ENCODE results near the gene SYTL4.

The SYTL4 gene

DNA sequence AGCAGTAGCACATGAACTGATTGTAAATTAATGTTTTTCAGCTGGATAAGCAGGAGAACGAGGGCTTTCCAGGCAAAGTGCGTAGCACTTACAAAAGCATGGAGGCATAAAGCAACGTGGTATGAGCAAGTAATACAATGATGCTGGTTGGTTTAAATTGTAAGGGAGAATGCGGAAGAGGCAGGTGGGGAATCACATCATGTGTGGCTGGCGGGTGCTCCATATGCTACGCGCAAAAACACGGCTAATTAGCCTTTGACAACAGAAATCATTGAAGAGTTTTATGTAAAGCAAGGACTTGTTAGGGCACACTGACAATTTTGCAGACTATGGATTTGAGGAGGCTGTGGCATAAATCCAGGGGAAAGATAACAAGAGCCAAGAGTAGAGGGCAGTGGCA lies 14.6 kb downstream of the SYTL4 start:
- Mint-ChIP-seq H3K36me3 (ENCODE audit: low read depth) (no peaks in the 10 kb centered on the region), H3K27ac (no peak overlapping the region), H3K9me3 (no peaks in the 10 kb centered on the region), H3K4me1 (ENCODE audit: low read depth) (no peaks in the 10 kb centered on the region), H3K4me3 (no peak overlapping the region), H3K27me3 (ENCODE audit: low read depth) (no peaks in the 10 kb centered on the region)

DNA sequence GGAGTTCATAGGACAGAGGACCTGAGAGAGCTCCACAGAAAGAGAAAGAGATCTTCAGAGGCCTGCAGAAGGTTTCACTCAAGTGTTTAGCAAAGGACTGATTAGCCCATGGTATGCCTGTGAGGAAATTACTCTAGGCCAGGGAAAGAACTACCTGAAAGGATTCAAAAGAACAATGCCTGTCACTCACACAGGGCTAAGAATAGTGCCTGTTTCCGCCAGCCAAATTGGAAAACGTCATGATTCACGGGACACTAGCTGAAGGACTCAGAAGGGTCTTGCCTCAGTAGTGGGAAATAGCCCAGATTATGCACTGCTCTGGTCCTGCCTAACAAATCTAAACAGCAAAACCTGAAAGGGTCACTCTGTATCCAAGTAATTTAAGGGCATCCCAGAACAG lies 21.1 kb downstream of the SYTL4 start:
- peaks cover 7% of the 10 kb centered on the region for H3K27me3 Mint-ChIP-seq (ENCODE audit: low read depth)
- no peak overlapping the region for H3K4me3 Mint-ChIP-seq
- no peaks in the 10 kb centered on the region for H3K36me3 Mint-ChIP-seq (ENCODE audit: low read depth)
- no peaks in the 10 kb centered on the region for H3K9me3 Mint-ChIP-seq
- H3K27ac Mint-ChIP-seq, result no peak overlapping the region
- H3K4me1 Mint-ChIP-seq (ENCODE audit: low read depth), result no peaks in the 10 kb centered on the region

DNA sequence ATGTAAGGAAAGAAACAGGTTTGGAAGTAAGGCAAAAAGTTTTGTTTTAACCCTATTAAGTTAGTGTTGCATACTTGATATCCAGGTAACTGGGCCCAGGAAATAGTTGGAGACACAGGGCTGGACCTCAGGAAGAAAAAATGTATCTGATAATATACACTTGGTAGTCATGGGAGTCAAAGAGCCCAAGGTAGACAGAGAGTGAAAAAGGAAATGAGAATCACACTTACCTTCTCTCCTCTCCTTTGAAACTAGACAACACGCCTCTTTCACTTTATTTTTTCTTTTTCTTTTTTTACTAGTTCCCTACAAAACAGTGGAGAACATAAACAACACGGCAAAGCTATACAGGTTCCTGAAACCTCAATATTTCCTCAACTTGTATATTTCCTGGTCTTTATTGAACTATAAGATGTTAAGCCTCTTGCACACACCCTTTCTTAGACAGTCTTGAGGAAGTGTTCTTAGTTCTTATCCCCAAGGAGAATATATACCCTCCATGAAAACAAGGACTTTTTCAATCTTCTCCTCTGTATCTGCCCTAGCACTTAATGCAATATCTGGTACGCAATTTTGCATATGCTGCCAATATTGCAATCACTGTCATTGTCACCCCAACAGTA lies 27.2 kb downstream of the SYTL4 start:
- H3K9me3 Mint-ChIP-seq, result no peaks in the 10 kb centered on the region
- no peaks in the 10 kb centered on the region for H3K36me3 Mint-ChIP-seq (ENCODE audit: low read depth)
- no peaks in the 10 kb centered on the region for H3K4me1 Mint-ChIP-seq (ENCODE audit: low read depth)
- H3K4me3 Mint-ChIP-seq, result no peak overlapping the region
- H3K27me3 Mint-ChIP-seq (ENCODE audit: low read depth), result peaks cover 22% of the 10 kb centered on the region
- H3K27ac Mint-ChIP-seq, result no peak overlapping the region

DNA sequence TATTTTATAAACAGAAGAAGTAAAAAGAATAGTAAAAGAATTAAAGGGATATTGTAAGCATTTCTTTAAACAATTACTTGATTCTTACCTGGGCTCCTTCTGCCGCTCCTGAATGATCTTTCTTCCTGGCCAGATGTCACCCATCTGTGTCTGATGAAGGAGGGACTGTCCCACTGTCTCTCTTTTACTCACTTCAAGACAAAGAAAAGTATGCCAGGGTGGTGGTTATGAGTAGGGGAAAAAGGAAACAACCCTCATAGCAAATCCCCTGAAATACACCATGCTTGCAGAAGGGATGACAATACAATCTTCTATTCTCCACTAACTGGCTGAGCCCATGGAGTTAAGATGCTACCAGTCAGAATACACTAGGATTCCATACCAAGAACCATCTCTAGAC lies 31.1 kb downstream of the SYTL4 start:
- Mint-ChIP-seq H3K4me1 (ENCODE audit: low read depth) (no peaks in the 10 kb centered on the region), H3K9me3 (no peaks in the 10 kb centered on the region), H3K27ac (no peak overlapping the region), H3K4me3 (no peak overlapping the region), H3K36me3 (ENCODE audit: low read depth) (no peaks in the 10 kb centered on the region), H3K27me3 (ENCODE audit: low read depth) (peaks cover 26% of the 10 kb centered on the region)

DNA sequence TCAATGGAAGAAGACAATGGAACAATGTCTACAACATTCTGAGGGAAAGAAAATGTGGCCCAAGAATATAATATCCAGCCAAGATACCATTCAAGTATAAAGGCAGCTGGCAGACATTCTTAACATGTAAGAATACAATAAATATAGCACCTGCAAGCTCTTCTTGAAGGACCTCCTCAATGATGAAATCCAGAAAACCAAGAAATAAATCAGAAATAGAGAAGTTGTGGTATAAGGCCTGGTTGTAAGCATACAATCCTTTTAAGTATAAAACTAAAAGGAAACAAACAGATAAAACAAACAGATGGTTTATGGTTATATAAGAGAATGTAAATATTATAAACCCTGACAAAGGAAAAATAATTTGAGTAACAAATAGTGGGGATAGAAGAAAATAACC lies 33.4 kb downstream of the SYTL4 start:
- no peaks in the 10 kb centered on the region for H3K4me1 Mint-ChIP-seq (ENCODE audit: low read depth)
- no peak overlapping the region for H3K27ac Mint-ChIP-seq
- H3K27me3 Mint-ChIP-seq (ENCODE audit: low read depth), result peaks cover 20% of the 10 kb centered on the region
- no peak overlapping the region for H3K4me3 Mint-ChIP-seq
- no peaks in the 10 kb centered on the region for H3K36me3 Mint-ChIP-seq (ENCODE audit: low read depth)
- no peaks in the 10 kb centered on the region for H3K9me3 Mint-ChIP-seq

DNA sequence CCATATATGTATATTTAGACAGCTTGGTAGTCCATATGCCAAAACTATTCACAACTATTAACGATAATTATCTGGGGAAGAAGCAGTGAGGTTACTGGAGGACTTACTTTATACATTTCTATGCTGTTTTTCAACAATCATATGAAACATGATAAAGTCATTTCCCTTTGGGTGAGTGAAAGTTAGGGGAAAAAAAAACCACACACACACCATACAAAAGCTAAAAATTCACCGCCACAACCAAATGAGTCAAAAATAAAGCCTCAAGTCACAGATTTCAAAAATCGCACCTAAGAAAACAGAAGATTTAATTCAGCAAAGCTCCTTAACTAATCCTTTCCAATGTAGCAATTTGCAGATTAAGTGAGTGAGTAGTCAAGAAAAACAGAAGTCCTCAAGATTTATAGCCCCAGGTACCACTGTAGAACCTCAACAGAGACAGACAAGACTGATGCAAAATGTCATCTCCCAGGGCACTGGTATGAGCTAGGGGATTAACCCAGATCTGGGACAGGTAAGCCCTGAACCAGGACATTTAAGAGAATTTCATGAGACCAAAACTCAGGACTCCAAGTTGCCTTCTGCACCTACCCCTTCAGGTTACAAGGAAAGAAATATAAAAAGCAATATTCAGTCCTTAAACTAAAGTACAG lies 35.1 kb downstream of the SYTL4 start:
- H3K9me3 Mint-ChIP-seq, result no peaks in the 10 kb centered on the region

DNA sequence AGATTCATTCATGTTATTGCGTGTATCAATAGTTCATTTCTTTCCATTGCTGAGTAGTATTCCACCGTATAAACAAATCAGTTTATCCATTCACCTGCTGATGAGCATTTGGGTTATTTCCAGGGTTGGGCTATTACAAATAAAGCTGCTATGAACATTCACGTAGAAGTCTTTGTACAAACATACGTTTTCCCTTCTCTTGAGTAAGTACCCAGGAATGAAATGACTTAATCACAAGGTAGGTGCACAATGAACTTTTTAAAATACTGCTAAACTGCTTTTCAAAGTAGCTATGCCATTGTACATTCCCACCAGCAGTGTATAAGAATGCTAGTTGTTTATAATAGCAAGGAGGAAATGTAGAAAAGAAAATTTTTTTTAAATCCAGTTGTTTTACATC lies 35.9 kb downstream of the SYTL4 start:
- H3K36me3 Mint-ChIP-seq (ENCODE audit: low read depth), result no peaks in the 10 kb centered on the region
- H3K9me3 Mint-ChIP-seq, result no peaks in the 10 kb centered on the region
- no peak overlapping the region for H3K27ac Mint-ChIP-seq
- no peaks in the 10 kb centered on the region for H3K4me1 Mint-ChIP-seq (ENCODE audit: low read depth)
- no peak overlapping the region for H3K4me3 Mint-ChIP-seq
- H3K27me3 Mint-ChIP-seq (ENCODE audit: low read depth), result peaks cover 16% of the 10 kb centered on the region

More for the DNA sequence above, 35.1 kb downstream of the SYTL4 start:
- no peak overlapping the region for H3K27ac Mint-ChIP-seq
- no peaks in the 10 kb centered on the region for H3K36me3 Mint-ChIP-seq (ENCODE audit: low read depth)
- H3K27me3 Mint-ChIP-seq (ENCODE audit: low read depth), result peaks cover 16% of the 10 kb centered on the region
- H3K4me1 Mint-ChIP-seq (ENCODE audit: low read depth), result no peaks in the 10 kb centered on the region
- H3K4me3 Mint-ChIP-seq, result no peak overlapping the region

DNA sequence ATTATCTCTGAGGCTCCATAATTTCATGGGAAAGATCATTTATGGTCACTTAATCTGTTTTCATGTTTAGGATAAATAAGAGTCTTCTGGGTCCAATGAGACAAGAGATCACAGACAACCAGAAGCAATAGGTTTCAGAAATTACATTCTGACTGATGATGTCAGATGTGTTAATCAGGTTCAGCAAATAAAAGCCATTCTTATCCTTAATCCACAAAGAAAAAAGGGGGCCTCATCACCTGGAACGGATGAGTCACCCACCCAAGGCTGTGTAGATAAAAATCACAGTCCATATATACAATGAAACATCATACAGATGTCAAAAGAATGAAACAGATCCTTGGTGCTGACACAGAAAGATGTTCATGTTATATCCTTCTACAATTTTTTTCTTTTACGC lies 36.6 kb downstream of the SYTL4 start:
- Mint-ChIP-seq H3K27me3 (ENCODE audit: low read depth) (peaks cover 16% of the 10 kb centered on the region), H3K27ac (no peak overlapping the region), H3K9me3 (no peaks in the 10 kb centered on the region), H3K36me3 (ENCODE audit: low read depth) (no peaks in the 10 kb centered on the region), H3K4me3 (no peak overlapping the region), H3K4me1 (ENCODE audit: low read depth) (no peaks in the 10 kb centered on the region)

DNA sequence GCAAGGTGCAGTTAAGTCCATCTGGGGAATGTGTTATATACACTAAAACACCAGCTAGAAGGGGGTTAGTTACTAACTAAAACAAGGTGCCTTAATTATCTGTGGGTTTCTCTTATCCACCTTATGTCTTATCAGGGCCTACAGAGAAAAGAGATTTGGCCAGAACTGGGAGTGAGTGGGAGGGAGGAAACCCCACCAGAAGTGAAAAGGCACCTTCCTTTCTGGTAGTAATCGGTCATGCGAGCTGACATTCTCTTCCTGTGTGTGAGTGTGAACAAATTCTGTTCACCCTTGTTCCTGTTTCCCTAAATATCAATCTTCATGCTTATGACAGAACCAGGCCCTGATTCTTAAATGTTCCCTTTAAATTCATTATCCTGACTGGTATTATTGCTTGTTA lies 44.4 kb downstream of the SYTL4 start:
- Mint-ChIP-seq H3K9me3 (no peaks in the 10 kb centered on the region), H3K27me3 (ENCODE audit: low read depth) (no peaks in the 10 kb centered on the region), H3K4me1 (ENCODE audit: low read depth) (peaks cover 2% of the 10 kb centered on the region), H3K27ac (no peak overlapping the region), H3K4me3 (no peak overlapping the region), H3K36me3 (ENCODE audit: low read depth) (no peaks in the 10 kb centered on the region)

DNA sequence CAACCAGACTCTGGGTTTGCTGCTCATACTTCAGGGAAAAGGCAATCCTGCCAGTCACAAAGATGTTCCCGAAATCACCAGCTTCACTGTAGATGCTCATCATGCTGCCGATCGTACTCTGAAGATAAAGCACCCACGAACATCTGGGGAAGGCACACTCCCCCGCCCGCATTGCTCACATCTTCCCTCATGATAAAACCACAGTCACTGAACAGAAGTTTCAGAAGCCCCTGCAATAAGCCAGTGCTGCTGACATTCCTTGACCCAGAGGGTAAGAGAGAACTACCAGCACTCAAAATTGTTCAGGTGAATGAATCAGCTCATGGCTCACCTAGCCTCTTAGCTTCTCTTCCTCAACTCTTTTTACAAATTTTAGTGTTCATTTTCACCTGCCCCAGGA lies 44.8 kb downstream of the SYTL4 start:
- Mint-ChIP-seq H3K27ac (no peak overlapping the region), H3K27me3 (ENCODE audit: low read depth) (no peaks in the 10 kb centered on the region), H3K4me1 (ENCODE audit: low read depth) (peaks cover 2% of the 10 kb centered on the region), H3K36me3 (ENCODE audit: low read depth) (no peaks in the 10 kb centered on the region), H3K9me3 (no peaks in the 10 kb centered on the region), H3K4me3 (no peak overlapping the region)

DNA sequence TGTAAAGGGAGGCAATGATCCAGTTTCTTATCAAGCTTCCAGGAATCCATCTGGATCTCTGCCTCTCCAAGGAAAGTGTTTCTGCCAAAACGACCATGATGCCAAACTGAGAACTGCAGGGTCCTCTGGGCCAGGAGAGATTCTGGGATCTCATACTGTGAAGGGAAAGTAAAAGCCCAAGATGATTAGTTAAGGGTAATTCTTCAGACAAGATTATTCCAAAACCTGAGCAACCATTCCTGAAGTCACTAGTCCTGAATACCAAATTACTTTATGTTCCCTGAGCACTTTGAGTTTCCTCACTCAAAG lies 46.0 kb downstream of the SYTL4 start:
- Mint-ChIP-seq H3K4me1 (ENCODE audit: low read depth) (peaks cover 2% of the 10 kb centered on the region), H3K9me3 (no peaks in the 10 kb centered on the region), H3K27ac (no peak overlapping the region), H3K27me3 (ENCODE audit: low read depth) (no peaks in the 10 kb centered on the region), H3K4me3 (no peak overlapping the region), H3K36me3 (ENCODE audit: low read depth) (no peaks in the 10 kb centered on the region)

DNA sequence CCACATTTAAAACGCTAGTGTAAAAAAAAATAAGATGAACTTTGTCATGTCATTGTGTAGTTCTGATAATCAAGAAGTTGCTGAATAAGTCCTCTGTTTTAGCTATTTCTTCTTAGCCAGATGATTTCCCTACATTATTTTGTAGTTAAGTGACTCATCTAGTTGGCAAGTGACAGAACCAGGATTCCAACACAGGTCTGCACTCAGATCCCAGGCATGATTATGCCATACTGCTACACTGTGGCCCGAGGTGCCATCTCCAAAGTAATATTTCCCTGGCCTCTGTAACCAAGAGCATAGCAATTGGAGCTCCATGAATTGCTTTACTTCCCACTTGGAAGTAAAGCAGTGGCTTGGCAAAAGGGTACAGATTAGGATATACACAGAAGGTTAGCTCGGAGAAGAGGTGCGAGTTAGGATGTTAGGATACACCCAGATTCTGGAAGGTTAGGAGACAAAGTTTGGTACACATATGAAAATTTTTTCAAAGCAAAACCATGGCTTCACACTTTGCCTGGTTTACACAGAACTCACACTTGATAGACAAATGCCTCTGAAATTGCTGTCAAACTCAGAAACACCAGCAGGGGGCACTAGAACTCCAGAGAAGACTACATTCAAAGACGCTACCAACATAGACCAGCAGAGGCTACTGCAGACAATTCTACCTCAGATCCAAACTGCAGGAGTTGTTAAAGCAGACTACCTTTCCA lies 46.5 kb downstream of the SYTL4 start:
- Mint-ChIP-seq H3K4me1 (ENCODE audit: low read depth) (peaks cover 2% of the 10 kb centered on the region), H3K4me3 (no peak overlapping the region), H3K27me3 (ENCODE audit: low read depth) (no peaks in the 10 kb centered on the region), H3K36me3 (ENCODE audit: low read depth) (no peaks in the 10 kb centered on the region), H3K27ac (no peak overlapping the region), H3K9me3 (no peaks in the 10 kb centered on the region)

DNA sequence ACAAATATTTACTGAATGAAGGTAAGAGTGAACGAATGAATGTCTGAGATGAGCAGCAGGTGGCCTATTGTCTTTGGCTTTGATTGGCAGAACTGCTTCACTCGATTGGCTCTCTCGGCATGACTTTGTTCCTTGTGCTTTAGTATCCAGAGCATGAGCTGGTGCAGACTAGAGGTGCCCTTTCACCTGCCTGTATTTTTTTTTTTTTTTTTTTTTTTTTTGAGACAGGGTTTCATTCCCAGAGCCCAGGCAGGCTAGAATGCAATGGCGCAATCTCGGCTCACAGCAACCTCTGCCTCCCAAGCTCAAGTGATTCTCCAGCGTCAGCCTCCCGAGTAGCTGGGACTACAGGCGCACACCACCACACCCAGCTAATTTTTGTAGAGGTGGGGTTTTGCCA lies 49.0 kb downstream of the SYTL4 start:
- H3K36me3 Mint-ChIP-seq (ENCODE audit: low read depth), result no peaks in the 10 kb centered on the region
- H3K9me3 Mint-ChIP-seq, result no peaks in the 10 kb centered on the region
- no peak overlapping the region for H3K27ac Mint-ChIP-seq
- H3K27me3 Mint-ChIP-seq (ENCODE audit: low read depth), result peaks cover 3% of the 10 kb centered on the region
- H3K4me3 Mint-ChIP-seq, result no peak overlapping the region
- peaks cover 2% of the 10 kb centered on the region for H3K4me1 Mint-ChIP-seq (ENCODE audit: low read depth)

DNA sequence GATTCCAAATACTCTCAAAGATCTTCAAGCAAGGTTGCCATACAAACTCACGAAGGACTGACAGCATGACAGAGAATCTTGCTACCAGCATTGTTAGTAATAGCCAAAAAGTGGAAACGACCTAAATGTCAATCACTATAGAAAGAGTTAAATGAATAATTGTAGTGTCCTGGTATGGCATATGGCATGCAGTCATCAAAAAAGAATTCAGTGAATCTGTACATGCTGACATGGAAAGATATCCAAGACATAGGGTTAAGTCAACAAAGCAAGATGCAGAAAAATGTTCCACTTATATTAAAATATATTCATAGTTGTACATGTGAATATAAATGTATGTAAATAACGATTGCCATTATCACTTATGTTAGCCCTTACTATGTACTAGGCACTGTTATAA lies 50.3 kb downstream of the SYTL4 start:
- Mint-ChIP-seq H3K27me3 (ENCODE audit: low read depth) (peaks cover 7% of the 10 kb centered on the region), H3K27ac (no peak overlapping the region), H3K36me3 (ENCODE audit: low read depth) (no peaks in the 10 kb centered on the region), H3K9me3 (no peaks in the 10 kb centered on the region), H3K4me3 (no peak overlapping the region), H3K4me1 (ENCODE audit: low read depth) (no peaks in the 10 kb centered on the region)

DNA sequence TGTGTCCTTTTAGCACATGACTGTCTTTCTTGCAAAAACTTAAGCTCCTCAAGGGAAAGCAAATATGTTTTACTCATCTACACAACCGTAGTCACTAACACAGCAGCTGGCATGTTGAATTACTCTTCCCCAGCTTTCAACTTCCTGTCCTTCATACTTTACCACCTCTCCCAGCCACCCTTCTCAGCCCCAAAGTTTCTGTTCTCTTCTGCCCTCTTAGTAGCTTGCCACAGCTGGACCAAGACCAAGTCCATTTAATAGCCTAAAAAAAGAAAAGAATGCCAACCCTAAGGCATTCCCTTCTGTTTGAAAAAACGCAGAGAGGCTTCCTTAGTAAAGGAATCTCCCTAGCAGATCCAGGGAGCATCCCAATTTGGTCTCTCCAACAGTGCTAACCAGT lies 51.2 kb downstream of the SYTL4 start:
- no peak overlapping the region for H3K27ac Mint-ChIP-seq
- H3K4me3 Mint-ChIP-seq, result no peak overlapping the region
- peaks cover 7% of the 10 kb centered on the region for H3K27me3 Mint-ChIP-seq (ENCODE audit: low read depth)
- no peaks in the 10 kb centered on the region for H3K36me3 Mint-ChIP-seq (ENCODE audit: low read depth)
- H3K9me3 Mint-ChIP-seq, result no peaks in the 10 kb centered on the region
- no peaks in the 10 kb centered on the region for H3K4me1 Mint-ChIP-seq (ENCODE audit: low read depth)
